Measurements from ENCODE around the gene AHCY.

DNA sequence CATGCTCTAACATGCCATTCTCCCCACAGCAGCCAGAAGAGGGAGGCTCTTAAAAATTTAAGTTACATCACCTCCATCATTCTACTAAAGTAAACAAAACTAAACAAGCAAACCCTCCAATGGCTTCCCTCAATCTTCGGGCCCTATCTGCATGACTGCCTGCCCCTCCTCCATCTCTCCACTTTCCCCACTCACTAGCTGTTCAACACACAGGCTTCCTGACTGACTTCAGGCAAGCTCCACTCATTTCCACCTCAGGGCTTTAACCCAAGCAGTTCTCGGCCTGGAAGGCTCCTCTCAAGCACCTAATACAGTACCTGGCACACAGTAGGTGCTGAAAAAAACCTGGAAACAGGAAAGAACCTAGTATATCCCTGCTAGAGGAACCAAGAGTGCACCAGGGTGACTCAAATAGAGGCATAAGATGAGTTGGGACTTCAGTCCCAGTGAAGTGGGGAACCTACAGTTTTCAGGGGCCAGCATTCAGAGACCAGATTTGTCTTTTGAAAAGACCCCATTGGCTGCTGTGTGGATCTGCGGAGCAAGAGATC, 2.8 kb downstream of the AHCY start:
- TF ChIP-seq, protein P1, sequence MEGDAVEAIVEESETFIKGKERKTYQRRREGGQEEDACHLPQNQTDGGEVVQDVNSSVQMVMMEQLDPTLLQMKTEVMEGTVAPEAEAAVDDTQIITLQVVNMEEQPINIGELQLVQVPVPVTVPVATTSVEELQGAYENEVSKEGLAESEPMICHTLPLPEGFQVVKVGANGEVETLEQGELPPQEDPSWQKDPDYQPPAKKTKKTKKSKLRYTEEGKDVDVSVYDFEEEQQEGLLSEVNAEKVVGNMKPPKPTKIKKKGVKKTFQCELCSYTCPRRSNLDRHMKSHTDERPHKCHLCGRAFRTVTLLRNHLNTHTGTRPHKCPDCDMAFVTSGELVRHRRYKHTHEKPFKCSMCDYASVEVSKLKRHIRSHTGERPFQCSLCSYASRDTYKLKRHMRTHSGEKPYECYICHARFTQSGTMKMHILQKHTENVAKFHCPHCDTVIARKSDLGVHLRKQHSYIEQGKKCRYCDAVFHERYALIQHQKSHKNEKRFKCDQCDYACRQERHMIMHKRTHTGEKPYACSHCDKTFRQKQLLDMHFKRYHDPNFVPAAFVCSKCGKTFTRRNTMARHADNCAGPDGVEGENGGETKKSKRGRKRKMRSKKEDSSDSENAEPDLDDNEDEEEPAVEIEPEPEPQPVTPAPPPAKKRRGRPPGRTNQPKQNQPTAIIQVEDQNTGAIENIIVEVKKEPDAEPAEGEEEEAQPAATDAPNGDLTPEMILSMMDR (IDR thresholded peaks at IDR 0.05) = no peak
- no peak for TF ChIP-seq POLR2A (IDR thresholded peaks at IDR 0.05)
